ENCODE measurements around the gene CTPS2.

The CTPS2 gene

GRCh38 chrX:16573781-16574180 is 138.7 kb downstream of the CTPS2 start:
- TF ChIP-seq CTCF (IDR thresholded peaks at IDR 0.05; ENCODE audit: unreplicated experiment in 3 of 3), result no peak
- no peak overlapping the region for H3K4me3 Mint-ChIP-seq
- H3K27ac Mint-ChIP-seq, result no peak overlapping the region
- no peaks in the 10 kb centered on the region for H3K9me3 Mint-ChIP-seq
- peaks cover 4% of the 10 kb centered on the region for H3K27me3 Mint-ChIP-seq (ENCODE audit: low read depth)
- peaks cover 18% of the 10 kb centered on the region for H3K36me3 Mint-ChIP-seq (ENCODE audit: low read depth)
- H3K4me1 Mint-ChIP-seq, result no peaks in the 10 kb centered on the region

GRCh38 chrX:16567681-16568080 is 144.8 kb downstream of the CTPS2 start:
- TF ChIP-seq CTCF (IDR thresholded peaks at IDR 0.05; ENCODE audit: unreplicated experiment in 3 of 3), result no peak
- H3K36me3 Mint-ChIP-seq (ENCODE audit: low read depth), result no peaks in the 10 kb centered on the region
- no peaks in the 10 kb centered on the region for H3K4me1 Mint-ChIP-seq
- H3K9me3 Mint-ChIP-seq, result no peaks in the 10 kb centered on the region
- H3K27ac Mint-ChIP-seq, result no peak overlapping the region
- peaks cover 4% of the 10 kb centered on the region for H3K27me3 Mint-ChIP-seq (ENCODE audit: low read depth)
- H3K4me3 Mint-ChIP-seq, result no peak overlapping the region

GRCh38 chrX:16566571-16566970 is 145.9 kb downstream of the CTPS2 start:
- H3K9me3 Mint-ChIP-seq, result no peaks in the 10 kb centered on the region
- no peaks in the 10 kb centered on the region for H3K36me3 Mint-ChIP-seq (ENCODE audit: low read depth)
- no peaks in the 10 kb centered on the region for H3K4me1 Mint-ChIP-seq
- no peak overlapping the region for H3K4me3 Mint-ChIP-seq
- peaks cover 4% of the 10 kb centered on the region for H3K27me3 Mint-ChIP-seq (ENCODE audit: low read depth)
- no peak overlapping the region for H3K27ac Mint-ChIP-seq
- TF ChIP-seq CTCF (IDR thresholded peaks at IDR 0.05; ENCODE audit: unreplicated experiment in 3 of 3), result no peak

GRCh38 chrX:16560173-16560572 is 152.3 kb downstream of the CTPS2 start:
- Mint-ChIP-seq H3K4me1 (peaks cover 5% of the 10 kb centered on the region), H3K27me3 (ENCODE audit: low read depth) (no peaks in the 10 kb centered on the region), H3K4me3 (no peak overlapping the region), H3K9me3 (peaks cover 4% of the 10 kb centered on the region), H3K27ac (no peak overlapping the region), H3K36me3 (ENCODE audit: low read depth) (no peaks in the 10 kb centered on the region)
- TF ChIP-seq CTCF (IDR thresholded peaks at IDR 0.05; ENCODE audit: unreplicated experiment in 3 of 3), result no peak

- TF ChIP-seq CTCF (IDR thresholded peaks at IDR 0.05; ENCODE audit: unreplicated experiment in 3 of 3), result no peak
- peak overlapping the region in 1 of 3 experiments; percentile 20 for H3K27ac Mint-ChIP-seq
- H3K4me1 Mint-ChIP-seq, result peaks cover 5% of the 10 kb centered on the region
- H3K9me3 Mint-ChIP-seq, result peaks cover 4% of the 10 kb centered on the region
- H3K27me3 Mint-ChIP-seq (ENCODE audit: low read depth), result no peaks in the 10 kb centered on the region
- no peaks in the 10 kb centered on the region for H3K36me3 Mint-ChIP-seq (ENCODE audit: low read depth)
- H3K4me3 Mint-ChIP-seq, result no peak overlapping the region
Observed at GRCh38 chrX:16559206-16559619, 153.3 kb downstream of the CTPS2 start.

- H3K27ac Mint-ChIP-seq, result no peak overlapping the region
- no peak for TF ChIP-seq CTCF (IDR thresholded peaks at IDR 0.05; ENCODE audit: unreplicated experiment in 3 of 3)
- peaks cover 4% of the 10 kb centered on the region for H3K9me3 Mint-ChIP-seq
- no peaks in the 10 kb centered on the region for H3K27me3 Mint-ChIP-seq (ENCODE audit: low read depth)
- no peaks in the 10 kb centered on the region for H3K36me3 Mint-ChIP-seq (ENCODE audit: low read depth)
- peaks cover 5% of the 10 kb centered on the region for H3K4me1 Mint-ChIP-seq
- no peak overlapping the region for H3K4me3 Mint-ChIP-seq
Observed at GRCh38 chrX:16558489-16558888, 154.0 kb downstream of the CTPS2 start.

Measured in nephron (organoid).